Neural progenitor cell (in vitro differentiated cells): ENCODE measurements around the gene ARMC9. TPM values are rescaled to one million over a fixed set of nuclear protein-coding genes. Genes with fewer than 3 reads are reported as not detected.
A peak's percentile ranks its signal among the peaks of the same experiment; 100 is the strongest.

Source experiments
- DNase-seq: peaks from one replicate; pipeline ENCODE4 v3.0.0-alpha.2; 2016; ENCODE audit warnings: low spot score
- H2AFZ ChIP-seq: fragments of 200-600 bp; sonication (generic); replicated peaks from 2 replicates; pipeline ENCODE4 v1.6.1; 2016; ENCODE audit warnings: antibody characterized with exemption
- H3F3A ChIP-seq: fragments of 200-600 bp; sonication (generic); 2 replicates; pipeline ENCODE4 v1.6.1; 2016; ENCODE audit warnings: antibody characterized with exemption, low read depth
- H3K27ac ChIP-seq: fragments of 200-600 bp; sonication (generic); 2 replicates; pipeline ENCODE4 v1.5.1; 2016; ENCODE audit warnings: mild to moderate bottlenecking
- H3K27me3 ChIP-seq: fragments of 200-600 bp; sonication (generic); 2 replicates; pipeline ENCODE4 v1.6.1; 2016; ENCODE audit warnings: mild to moderate bottlenecking, moderate library complexity
- H3K36me3 ChIP-seq: fragments of 200-600 bp; sonication (generic); 2 replicates; pipeline ENCODE4 v1.5.1; 2016
- H3K4me1 ChIP-seq: fragments of 200-600 bp; sonication (generic); 2 replicates; pipeline ENCODE4 v1.6.1; 2016; ENCODE audit warnings: mixed run types
- H3K4me2 ChIP-seq: fragments of 200-600 bp; sonication (generic); 2 replicates; pipeline ENCODE4 v1.6.1; 2016
- H3K4me3 ChIP-seq: fragments of 200-600 bp; sonication (generic); 2 replicates; pipeline ENCODE4 v1.5.1; 2016
- H3K79me2 ChIP-seq: fragments of 200-600 bp; sonication (generic); 2 replicates; pipeline ENCODE4 v1.6.1; 2016; ENCODE audit warnings: low read depth
- H3K9ac ChIP-seq: fragments of 200-600 bp; sonication (generic); 2 replicates; pipeline ENCODE4 v1.6.1; 2016
- H3K9me3 ChIP-seq: fragments of 200-600 bp; sonication (generic); 2 replicates; pipeline ENCODE4 v1.5.1; 2016; ENCODE audit warnings: low read depth
- H4K20me1 ChIP-seq: fragments of 200-600 bp; sonication (generic); 2 replicates; pipeline ENCODE4 v1.6.1; 2016; ENCODE audit warnings: low read depth
- H3K27ac Mint-ChIP-seq: 3 replicates; pipeline ENCODE4 v1.8.0; 2021; ENCODE audit warnings: mixed read lengths
- H3K27me3 Mint-ChIP-seq: 2 replicates; pipeline ENCODE4 v1.8.0; 2022; ENCODE audit warnings: low read depth, mild to moderate bottlenecking, inconsistent platforms, moderate library complexity, mixed read lengths; ENCODE audit not compliant: insufficient read depth
- H3K36me3 Mint-ChIP-seq: 3 replicates; pipeline ENCODE4 v1.8.0; 2021; ENCODE audit warnings: mixed read lengths
- H3K4me1 Mint-ChIP-seq: 3 replicates; pipeline ENCODE4 v1.8.0; 2021; ENCODE audit warnings: mixed read lengths
- H3K4me3 Mint-ChIP-seq: 3 replicates; pipeline ENCODE4 v1.8.0; 2021; ENCODE audit warnings: mild to moderate bottlenecking, moderate library complexity, mixed read lengths
- H3K9me3 Mint-ChIP-seq: 3 replicates; pipeline ENCODE4 v1.8.0; 2020; ENCODE audit warnings: mixed read lengths
- CTCF ChIP-seq: fragments of 200-600 bp; sonication (generic); IDR thresholded peaks from 2 replicates; pipeline ENCODE4 v1.5.1; 2017; ENCODE audit warnings: antibody characterized with exemption, mild to moderate bottlenecking
- EZH2 ChIP-seq: fragments of 200-600 bp; sonication (generic); IDR thresholded peaks from 2 replicates; pipeline ENCODE4 v1.6.1; 2017; ENCODE audit warnings: antibody characterized with exemption, mild to moderate bottlenecking, moderate library complexity
- EZH2phosphoT487 ChIP-seq: fragments of 200-600 bp; sonication (generic); IDR thresholded peaks from 2 replicates; pipeline ENCODE4 v1.6.1; 2017; ENCODE audit warnings: antibody characterized with exemption
- total RNA-seq: library from RNA; depleted of rRNA; stranded (reverse); fragments of >200 nt; gene quantifications from 2 replicates; pipeline ENCODE4 v1.2.3, GENCODE V29; 2015; ENCODE audit warnings: low replicate concordance

ARMC9 gene
- total RNA-seq, 1 donor from 2014 or later, result 45.8 TPM

GRCh38 chr2:231344851-231345250 lies 146.4 kb downstream of the ARMC9 start:
- peaks cover 9% of the 10 kb centered on the region for H3K4me1 Mint-ChIP-seq
- H3K4me3 Mint-ChIP-seq, result no peak overlapping the region
- no peak overlapping the region for H3K4me3 ChIP-seq
- DNase-seq, result no peak
- H3K36me3 Mint-ChIP-seq, result peaks cover 25% of the 10 kb centered on the region
- peak overlapping the region; percentile 20 for H3K4me2 ChIP-seq
- H3K9me3 Mint-ChIP-seq, result no peaks in the 10 kb centered on the region
- no peaks in the 10 kb centered on the region for H3K27me3 ChIP-seq
- H3F3A ChIP-seq, result peaks cover 16% of the 10 kb centered on the region
- peak overlapping the region; percentile 64 for H3K27ac ChIP-seq
- H3K27ac Mint-ChIP-seq, result no peak overlapping the region
- H4K20me1 ChIP-seq, result no peaks in the 10 kb centered on the region
- H3K4me1 ChIP-seq, result peaks cover 29% of the 10 kb centered on the region
- H3K79me2 ChIP-seq, result no peaks in the 10 kb centered on the region
- H2AFZ ChIP-seq, result no peak overlapping the region
- no peak for TF ChIP-seq EZH2
- TF ChIP-seq EZH2phosphoT487, result no peak
- no peak for TF ChIP-seq CTCF
- no peaks in the 10 kb centered on the region for H3K9me3 ChIP-seq
- H3K9ac ChIP-seq, result no peak overlapping the region
- H3K36me3 ChIP-seq, result no peaks in the 10 kb centered on the region
- no peaks in the 10 kb centered on the region for H3K27me3 Mint-ChIP-seq

- H2AFZ ChIP-seq, result no peak overlapping the region
Observed at GRCh38 chr2:231347081-231347480, 148.7 kb downstream of the ARMC9 start.

GRCh38 chr2:231347638-231348037 lies 149.2 kb downstream of the ARMC9 start:
- peaks cover 7% of the 10 kb centered on the region for H3F3A ChIP-seq
- H3K79me2 ChIP-seq, result no peaks in the 10 kb centered on the region
- peaks cover 17% of the 10 kb centered on the region for H3K4me1 ChIP-seq
- Mint-ChIP-seq H3K27ac (no peak overlapping the region), H3K36me3 (peaks cover 27% of the 10 kb centered on the region), H3K27me3 (no peaks in the 10 kb centered on the region), H3K4me3 (no peak overlapping the region), H3K9me3 (no peaks in the 10 kb centered on the region), H3K4me1 (peaks cover 2% of the 10 kb centered on the region)
- no peak overlapping the region for H3K27ac ChIP-seq
- no peaks in the 10 kb centered on the region for H4K20me1 ChIP-seq
- H3K27me3 ChIP-seq, result no peaks in the 10 kb centered on the region
- H3K9me3 ChIP-seq, result no peaks in the 10 kb centered on the region
- H2AFZ ChIP-seq, result no peak overlapping the region
- TF ChIP-seq CTCF (no peak), EZH2phosphoT487 (no peak), EZH2 (no peak)
- no peak overlapping the region for H3K9ac ChIP-seq
- H3K36me3 ChIP-seq, result no peaks in the 10 kb centered on the region
- no peak overlapping the region for H3K4me2 ChIP-seq
- no peak for DNase-seq
- H3K4me3 ChIP-seq, result no peak overlapping the region

More at GRCh38 chr2:231347081-231347480, 148.7 kb downstream of the ARMC9 start:
- H3K27ac Mint-ChIP-seq, result no peak overlapping the region
- TF ChIP-seq EZH2, result no peak
- no peak for TF ChIP-seq CTCF
- TF ChIP-seq EZH2phosphoT487, result no peak
- no peak overlapping the region for H3K4me3 Mint-ChIP-seq
- Histone ChIP-seq H3F3A (peaks cover 11% of the 10 kb centered on the region), H3K4me3 (no peak overlapping the region), H3K4me2 (no peak overlapping the region), H3K9ac (no peak overlapping the region), H3K36me3 (no peaks in the 10 kb centered on the region), H3K9me3 (no peaks in the 10 kb centered on the region), H3K79me2 (no peaks in the 10 kb centered on the region), H3K4me1 (peaks cover 22% of the 10 kb centered on the region), H3K27me3 (no peaks in the 10 kb centered on the region), H4K20me1 (no peaks in the 10 kb centered on the region), H3K27ac (no peak overlapping the region)
- H3K36me3 Mint-ChIP-seq, result peaks cover 25% of the 10 kb centered on the region
- H3K27me3 Mint-ChIP-seq, result no peaks in the 10 kb centered on the region
- no peak for DNase-seq
- no peaks in the 10 kb centered on the region for H3K9me3 Mint-ChIP-seq
- H3K4me1 Mint-ChIP-seq, result peaks cover 6% of the 10 kb centered on the region
